GM23338 (cell line): ENCODE measurements around the gene CRBN. TPM values are rescaled to one million over a fixed set of nuclear protein-coding genes. Genes with fewer than 3 reads are reported as not detected.

Experiments used
- ATAC-seq: fragments of 200-7000 bp; cut with Tn5 transposase; 3 replicates; pipeline ENCODE4 v1.9.1; 2020
- DNase-seq: peaks from one replicate; pipeline ENCODE4 v3.0.0-alpha.2; 2015; ENCODE audit warnings: low spot score
- H2AFZ ChIP-seq: fragments of 200-600 bp; sonication (generic); 2 replicates; pipeline ENCODE4 v1.8.0; 2016; ENCODE audit warnings: antibody characterized with exemption, mild to moderate bottlenecking, moderate library complexity
- H3F3A ChIP-seq: fragments of 200-600 bp; sonication (generic); replicated peaks from 2 replicates; pipeline ENCODE4 v1.8.0; 2017; ENCODE audit warnings: antibody characterized with exemption, mixed run types, low read depth
- H3K27ac ChIP-seq: fragments of 200-600 bp; sonication (generic); 2 replicates; pipeline ENCODE4 v1.6.1; 2016; ENCODE audit warnings: low read depth
- H3K27me3 ChIP-seq: fragments of 200-600 bp; sonication (generic); 2 replicates; pipeline ENCODE4 v1.8.0; 2016; ENCODE audit warnings: mild to moderate bottlenecking, mixed run types, moderate library complexity; ENCODE audit not compliant: insufficient read depth
- H3K36me3 ChIP-seq: fragments of 200-600 bp; sonication (generic); 2 replicates; pipeline ENCODE4 v1.8.0; 2016; ENCODE audit warnings: mild to moderate bottlenecking; ENCODE audit not compliant: insufficient read depth
- H3K4me1 ChIP-seq: fragments of 200-600 bp; sonication (generic); 2 replicates; pipeline ENCODE4 v1.8.0; 2016; ENCODE audit warnings: mild to moderate bottlenecking, moderate library complexity; ENCODE audit not compliant: insufficient read depth
- H3K4me2 ChIP-seq: fragments of 200-600 bp; sonication (generic); 2 replicates; pipeline ENCODE4 v1.7.1; 2017; ENCODE audit warnings: mixed run types
- H3K4me3 ChIP-seq: fragments of 200-600 bp; sonication (generic); 2 replicates; pipeline ENCODE4 v1.6.1; 2016; ENCODE audit warnings: mixed run types
- H3K79me2 ChIP-seq: fragments of 200-600 bp; sonication (generic); replicated peaks from 2 replicates; pipeline ENCODE4 v1.8.0; 2017; ENCODE audit warnings: mild to moderate bottlenecking; ENCODE audit not compliant: insufficient read depth
- H3K9me2 ChIP-seq: fragments of 200-600 bp; sonication (generic); 2 replicates; pipeline ENCODE4 v1.8.0; 2017; ENCODE audit not compliant: insufficient read depth
- H4K20me1 ChIP-seq: fragments of 200-600 bp; sonication (generic); replicated peaks from 2 replicates; pipeline ENCODE4 v1.8.0; 2017; ENCODE audit warnings: mild to moderate bottlenecking; ENCODE audit not compliant: insufficient read depth
- H3K27ac Mint-ChIP-seq: 2 replicates; pipeline ENCODE4 v1.8.0; 2020; ENCODE audit warnings: inconsistent platforms, mild to moderate bottlenecking, moderate library complexity, mixed read lengths
- H3K27me3 Mint-ChIP-seq: 3 replicates; pipeline ENCODE4 v1.8.0; 2022; ENCODE audit warnings: low read depth, mild to moderate bottlenecking, moderate library complexity, mixed read lengths, inconsistent platforms; ENCODE audit not compliant: insufficient read depth, poor library complexity
- H3K36me3 Mint-ChIP-seq: 3 replicates; pipeline ENCODE4 v1.8.0; 2021; ENCODE audit warnings: low read depth, mild to moderate bottlenecking, inconsistent platforms, moderate library complexity, mixed read lengths
- H3K4me1 Mint-ChIP-seq: 3 replicates; pipeline ENCODE4 v1.8.0; 2020; ENCODE audit warnings: mild to moderate bottlenecking, inconsistent platforms, mixed read lengths
- H3K4me3 Mint-ChIP-seq: 3 replicates; pipeline ENCODE4 v1.8.0; 2021; ENCODE audit warnings: moderate library complexity, mild to moderate bottlenecking, inconsistent platforms, mixed read lengths
- H3K9me3 Mint-ChIP-seq: 3 replicates; pipeline ENCODE4 v1.8.0; 2020; ENCODE audit warnings: moderate library complexity, mild to moderate bottlenecking, inconsistent platforms, mixed read lengths
- CREB1 ChIP-seq: fragments of 250-450 bp; sonication (Bioruptor Pico); IDR thresholded peaks from 2 replicates; pipeline ENCODE4 v1.5.0; 2020; ENCODE audit warnings: low read depth, mild to moderate bottlenecking, moderate library complexity
- CTCF ChIP-seq, 2 experiments: fragments of 200-600 bp in 1 of 2; sonication (generic) in 1 of 2; conservative IDR thresholded peaks; 2 replicates each; pipeline versions ENCODE4 v1.5.1 to v1.6.1; 2016 to 2017; ENCODE audit warnings: antibody characterized with exemption in 2 of 2, low read depth in 2 of 2, mild to moderate bottlenecking in 2 of 2, moderate library complexity in 1 of 2
- ETS1 ChIP-seq: IDR thresholded peaks from 2 replicates; pipeline ENCODE4 v1.6.1; 2016; ENCODE audit warnings: antibody characterized with exemption
- EZH2phosphoT487 ChIP-seq: fragments of 200-600 bp; sonication (generic); IDR thresholded peaks from one replicate; pipeline ENCODE4 v1.8.1; 2018; ENCODE audit warnings: antibody characterized with exemption; ENCODE audit not compliant: unreplicated experiment
- NANOG ChIP-seq: IDR thresholded peaks from 2 replicates; pipeline ENCODE4 v1.6.1; 2016; ENCODE audit warnings: antibody characterized with exemption, borderline replicate concordance
- REST ChIP-seq: IDR thresholded peaks from one replicate; pipeline ENCODE4 v1.6.1; 2018; ENCODE audit warnings: antibody characterized with exemption; ENCODE audit not compliant: unreplicated experiment
- ZNF114 ChIP-seq: fragments of 250-450 bp; sonication (Bioruptor Pico); IDR thresholded peaks from 2 replicates; pipeline ENCODE4 v1.5.0; 2020; ENCODE audit warnings: mild to moderate bottlenecking, moderate library complexity
- ZNF331 ChIP-seq: fragments of 250-450 bp; sonication (Bioruptor Pico); IDR thresholded peaks from 2 replicates; pipeline ENCODE4 v1.5.0; 2020; ENCODE audit warnings: low read depth, mild to moderate bottlenecking, moderate library complexity
- ZNF462 ChIP-seq: fragments of 250-450 bp; sonication (Bioruptor Pico); IDR thresholded peaks from 2 replicates; pipeline ENCODE4 v1.5.0; 2020; ENCODE audit warnings: mild to moderate bottlenecking, moderate library complexity
- polyA plus RNA-seq: library from polyadenylated mRNA; unstranded; fragments of >200 nt; fragmentation: Nextera tagmentation; extraction: Ambion mirVana; gene quantifications from 2 replicates; pipeline ENCODE4 v1.2.1, GENCODE V29; 2016
- total RNA-seq: library from RNA; depleted of rRNA; stranded (reverse); fragments of >200 nt; shearing (Covaris generic); gene quantifications from 2 replicates; pipeline ENCODE4 v1.2.3, GENCODE V29; 2014

CRBN gene
- total and polyA plus RNA-seq, 2 experiments from 2014 or later, result 33.6 to 41.7 TPM

- H3K27ac Mint-ChIP-seq, result no peak overlapping the region
- Histone ChIP-seq H4K20me1 (no peaks in the 10 kb centered on the region), H3K27ac (no peak overlapping the region), H3K4me2 (no peak overlapping the region), H3K4me3 (no peak overlapping the region), H3K4me1 (no peaks in the 10 kb centered on the region), H3K79me2 (no peaks in the 10 kb centered on the region), H3K27me3 (no peaks in the 10 kb centered on the region), H3F3A (no peaks in the 10 kb centered on the region), H2AFZ (no peak overlapping the region), H3K9me2 (no peaks in the 10 kb centered on the region), H3K36me3 (no peaks in the 10 kb centered on the region)
- no peaks in the 10 kb centered on the region for H3K27me3 Mint-ChIP-seq
- peak; percentile 85 for DNase-seq
- peaks cover 68% of the 10 kb centered on the region for H3K9me3 Mint-ChIP-seq
- ATAC-seq, result no peak; the same call in 1 of the 3 replicates
- TF ChIP-seq CTCF (conservative IDR thresholded peaks at IDR 0.05; ENCODE audit: low read depth in 2 of 2), result peak; percentile 86 to 93
- no peak for TF ChIP-seq ETS1
- no peaks in the 10 kb centered on the region for H3K4me1 Mint-ChIP-seq
- no peak overlapping the region for H3K4me3 Mint-ChIP-seq
- peaks cover 15% of the 10 kb centered on the region for H3K36me3 Mint-ChIP-seq
Observed at GRCh38 chr3:3200632-3201212, 21.2 kb upstream of the CRBN start.

GRCh38 chr3:3199306-3199705, 19.8 kb upstream of the CRBN start:
- Histone ChIP-seq H3K27me3 (no peaks in the 10 kb centered on the region), H3F3A (no peaks in the 10 kb centered on the region), H2AFZ (no peak overlapping the region), H4K20me1 (no peaks in the 10 kb centered on the region), H3K4me2 (no peak overlapping the region), H3K36me3 (no peaks in the 10 kb centered on the region), H3K4me1 (no peaks in the 10 kb centered on the region), H3K27ac (no peak overlapping the region), H3K79me2 (no peaks in the 10 kb centered on the region), H3K4me3 (no peak overlapping the region), H3K9me2 (no peaks in the 10 kb centered on the region)
- peaks cover 14% of the 10 kb centered on the region for H3K36me3 Mint-ChIP-seq
- H3K4me1 Mint-ChIP-seq, result no peaks in the 10 kb centered on the region
- no peak overlapping the region for H3K4me3 Mint-ChIP-seq
- ATAC-seq (no peak), DNase-seq (no peak)
- H3K27ac Mint-ChIP-seq, result no peak overlapping the region
- H3K27me3 Mint-ChIP-seq, result no peaks in the 10 kb centered on the region
- peaks cover 63% of the 10 kb centered on the region for H3K9me3 Mint-ChIP-seq
- no peak for TF ChIP-seq EZH2phosphoT487
- TF ChIP-seq ZNF331 (CRISPR knock-in tag), result no peak
- no peak for TF ChIP-seq ZNF462 (CRISPR knock-in tag)
- no peak for TF ChIP-seq REST
- no peak for TF ChIP-seq CREB1 (CRISPR knock-in tag)
- TF ChIP-seq ZNF114 (CRISPR knock-in tag), result no peak
- no peak for TF ChIP-seq NANOG
